GM12874 (cell line): Measurements from ENCODE around the gene NUAK2.

Source experiments
- CTCF ChIP-seq: IDR thresholded peaks from 2 replicates; pipeline ENCODE4 v1.5.1; 2011; ENCODE audit warnings: low read depth, mild to moderate bottlenecking, control low read depth, low read length, moderate library complexity; ENCODE audit not compliant: insufficient read depth

Gene NUAK2

GRCh38 chr1:205262731-205263171, 58.8 kb downstream of the NUAK2 start:
- TF ChIP-seq CTCF = no peak

- no peak for TF ChIP-seq CTCF
Measured at GRCh38 chr1:205261946-205262691, 59.4 kb downstream of the NUAK2 start.

GRCh38 chr1:205260948-205261732, 60.4 kb downstream of the NUAK2 start:
- no peak for TF ChIP-seq CTCF

- TF ChIP-seq CTCF = no peak
Measured at GRCh38 chr1:205259998-205260397, 61.5 kb downstream of the NUAK2 start.

- no peak for TF ChIP-seq CTCF
Measured at GRCh38 chr1:205259324-205259832, 62.2 kb downstream of the NUAK2 start.

- no peak for TF ChIP-seq CTCF
Measured at GRCh38 chr1:205258719-205259118, 62.8 kb downstream of the NUAK2 start.

GRCh38 chr1:205258261-205258691, 63.3 kb downstream of the NUAK2 start:
- TF ChIP-seq CTCF = no peak
